ENCODE measurements around the gene USP1.

Gene USP1

GRCh38 chr1:62417351-62417999 lies 19.4 kb upstream of the USP1 start:
- no peaks in the 10 kb centered on the region for H3K27me3 ChIP-seq (ENCODE audit: insufficient read depth, poor library complexity, severe bottlenecking)
- DNase-seq (ENCODE audit: low spot score) (no peak), ATAC-seq (ENCODE audit: low read depth) (no peak)
- H3K9me3 ChIP-seq (ENCODE audit: severe bottlenecking), result no peaks in the 10 kb centered on the region
- no peak for TF ChIP-seq CTCF (IDR thresholded peaks at IDR 0.05; ENCODE audit: poor library complexity, severe bottlenecking)
- no peaks in the 10 kb centered on the region for H3K4me1 ChIP-seq (ENCODE audit: insufficient read depth, poor library complexity, severe bottlenecking)
- no peak overlapping the region for H3K4me3 ChIP-seq (ENCODE audit: severe bottlenecking)
- H3K36me3 ChIP-seq (ENCODE audit: low read depth), result no peaks in the 10 kb centered on the region
- no peak overlapping the region for H3K27ac ChIP-seq (ENCODE audit: poor library complexity, severe bottlenecking)

GRCh38 chr1:62420214-62420613 lies 16.6 kb upstream of the USP1 start:
- Histone ChIP-seq H3K27ac (ENCODE audit: poor library complexity, severe bottlenecking) (no peak overlapping the region), H3K9me3 (ENCODE audit: severe bottlenecking) (no peaks in the 10 kb centered on the region), H3K27me3 (ENCODE audit: insufficient read depth, poor library complexity, severe bottlenecking) (no peaks in the 10 kb centered on the region), H3K4me3 (ENCODE audit: severe bottlenecking) (no peak overlapping the region), H3K4me1 (ENCODE audit: insufficient read depth, poor library complexity, severe bottlenecking) (no peaks in the 10 kb centered on the region), H3K36me3 (ENCODE audit: low read depth) (no peaks in the 10 kb centered on the region)
- DNase-seq (ENCODE audit: low spot score) (no peak), ATAC-seq (ENCODE audit: low read depth) (no peak)
- TF ChIP-seq CTCF (IDR thresholded peaks at IDR 0.05; ENCODE audit: poor library complexity, severe bottlenecking), result no peak

- Histone ChIP-seq H3K27ac (ENCODE audit: poor library complexity, severe bottlenecking) (no peak overlapping the region), H3K36me3 (ENCODE audit: low read depth) (no peaks in the 10 kb centered on the region), H3K27me3 (ENCODE audit: insufficient read depth, poor library complexity, severe bottlenecking) (no peaks in the 10 kb centered on the region), H3K4me3 (ENCODE audit: severe bottlenecking) (no peak overlapping the region), H3K4me1 (ENCODE audit: insufficient read depth, poor library complexity, severe bottlenecking) (peaks cover 7% of the 10 kb centered on the region), H3K9me3 (ENCODE audit: severe bottlenecking) (no peaks in the 10 kb centered on the region)
- TF ChIP-seq CTCF (IDR thresholded peaks at IDR 0.05; ENCODE audit: poor library complexity, severe bottlenecking), result no peak
- DNase-seq (ENCODE audit: low spot score), result no peak
- ATAC-seq (ENCODE audit: low read depth), result no peak
Observed at GRCh38 chr1:62423580-62424242, 13.1 kb upstream of the USP1 start.

- Histone ChIP-seq H3K4me3 (ENCODE audit: severe bottlenecking) (no peak overlapping the region), H3K9me3 (ENCODE audit: severe bottlenecking) (no peaks in the 10 kb centered on the region), H3K36me3 (ENCODE audit: low read depth) (no peaks in the 10 kb centered on the region), H3K27me3 (ENCODE audit: insufficient read depth, poor library complexity, severe bottlenecking) (no peaks in the 10 kb centered on the region), H3K27ac (ENCODE audit: poor library complexity, severe bottlenecking) (no peak overlapping the region), H3K4me1 (ENCODE audit: insufficient read depth, poor library complexity, severe bottlenecking) (peaks cover 7% of the 10 kb centered on the region)
- peak; percentile 14; the same call in 1 of the 3 replicates for ATAC-seq (ENCODE audit: low read depth)
- no peak for DNase-seq (ENCODE audit: low spot score)
- no peak for TF ChIP-seq CTCF (IDR thresholded peaks at IDR 0.05; ENCODE audit: poor library complexity, severe bottlenecking)
Observed at GRCh38 chr1:62424411-62424810, 12.4 kb upstream of the USP1 start.

- TF ChIP-seq CTCF (IDR thresholded peaks at IDR 0.05; ENCODE audit: poor library complexity, severe bottlenecking), result no peak
- no peaks in the 10 kb centered on the region for H3K27me3 ChIP-seq (ENCODE audit: insufficient read depth, poor library complexity, severe bottlenecking)
- no peak overlapping the region for H3K4me3 ChIP-seq (ENCODE audit: severe bottlenecking)
- ATAC-seq (ENCODE audit: low read depth), result no peak
- no peak for DNase-seq (ENCODE audit: low spot score)
- peaks cover 7% of the 10 kb centered on the region for H3K4me1 ChIP-seq (ENCODE audit: insufficient read depth, poor library complexity, severe bottlenecking)
- no peaks in the 10 kb centered on the region for H3K36me3 ChIP-seq (ENCODE audit: low read depth)
- H3K27ac ChIP-seq (ENCODE audit: poor library complexity, severe bottlenecking), result no peak overlapping the region
- H3K9me3 ChIP-seq (ENCODE audit: severe bottlenecking), result no peaks in the 10 kb centered on the region
Observed at GRCh38 chr1:62425041-62425440, 11.8 kb upstream of the USP1 start.
